Esophagus muscularis mucosa (tissue), 3 donors: ENCODE results near the gene GPC5.

Experiments used
- CTCF ChIP-seq, 3 experiments: fragments of 200-600 bp in 2 of 3; fragments of 450-650 bp in 1 of 3; sonication (generic) in 2 of 3; IDR thresholded peaks; one replicate each; pipeline ENCODE4 v1.5.1; 2017 to 2019; ENCODE audit warnings: antibody characterized with exemption in 3 of 3, mild to moderate bottlenecking in 2 of 3, moderate library complexity in 1 of 3
- POLR2A ChIP-seq: fragments of 450-650 bp; IDR thresholded peaks from one replicate; pipeline ENCODE4 v1.6.1; 2017; ENCODE audit warnings: antibody characterized with exemption, moderate library complexity, mild to moderate bottlenecking, low read depth
- POLR2AphosphoS5 ChIP-seq, 2 donors: sonication (generic); formaldehyde crosslinking; IDR thresholded peaks; one replicate each; pipeline ENCODE4 v1.6.1; 2017; ENCODE audit warnings: antibody characterized with exemption in 2 of 2

GRCh38 chr13:91930687-91931086 lies 532.3 kb downstream of the GPC5 start:
- TF ChIP-seq CTCF (IDR thresholded peaks at IDR 0.05) (no peak), POLR2A (no peak), POLR2AphosphoS5 (IDR thresholded peaks at IDR 0.05) (no peak)
